Endothelial cell of umbilical vein (primary cell): Measurements from ENCODE around the gene SLC26A4. TPM values are rescaled to one million over a fixed set of nuclear protein-coding genes. Genes with fewer than 3 reads are reported as not detected.

ENCODE experiments used
- BruUV-seq: library from RNA; stranded (reverse); fragments of 400-500 nt; replicated peaks from 2 replicates; lab custom pipeline; 2021; lab: Mats Ljungman, UMichigan
- CTCF ChIA-PET: fragments of 300-600, 350-600 bp; sonication (Branson Sonifier 250); formaldehyde crosslinking; loops from one replicate; lab custom pipeline; 2021; ENCODE audit warnings: antibody characterized with exemption, inconsistent platforms; lab: Charles Lee
- POLR2A ChIA-PET: fragments of 300-600, 350-600 bp; sonication (Branson Sonifier 250); formaldehyde crosslinking; loops from one replicate; lab custom pipeline; 2021; ENCODE audit warnings: antibody characterized with exemption, inconsistent platforms; lab: Charles Lee
- DNase-seq: peaks from one replicate; pipeline ENCODE4 v3.0.0-alpha.2; 2011; ENCODE audit warnings: low read depth, low spot score
- FAIRE-seq: peaks from 2 replicates; lab custom pipeline; 2011; peaks lifted over from hg19 to GRCh38; lab: Jason Lieb, UNC
- H2AFZ ChIP-seq: 2 replicates; pipeline ENCODE4 v1.6.0; 2012; ENCODE audit warnings: low read depth, low read length, control low read depth, inconsistent platforms
- H3K27ac ChIP-seq: 2 replicates; pipeline ENCODE4 v1.5.1; 2011; ENCODE audit warnings: low read depth, mild to moderate bottlenecking, control low read depth, low read length, moderate library complexity; ENCODE audit not compliant: insufficient read depth
- H3K27me3 ChIP-seq, 2 experiments: 2 replicates each; pipeline versions ENCODE4 v1.6.0 to v1.6.1; 2011; ENCODE audit warnings: low read length in 2 of 2, mixed read lengths in 1 of 2; ENCODE audit not compliant: control insufficient read depth in 2 of 2, insufficient read depth in 2 of 2
- H3K36me3 ChIP-seq, 2 experiments: 2 replicates in 1 of 2; 3 replicates in 1 of 2; pipeline ENCODE4 v1.5.1; 2011; ENCODE audit warnings: low read length in 2 of 2, mild to moderate bottlenecking in 1 of 2, moderate library complexity in 1 of 2; ENCODE audit not compliant: control insufficient read depth in 2 of 2, insufficient read depth in 2 of 2; ENCODE audit errors: extremely low read depth in 1 of 2
- H3K4me1 ChIP-seq: 3 replicates; pipeline ENCODE4 v1.5.1; 2011; ENCODE audit warnings: mild to moderate bottlenecking, low read length; ENCODE audit not compliant: control insufficient read depth, insufficient read depth; ENCODE audit errors: extremely low read depth
- H3K4me2 ChIP-seq: 2 replicates; pipeline ENCODE4 v1.6.1; 2011; ENCODE audit warnings: low read length, control low read depth, mixed read lengths; ENCODE audit not compliant: insufficient read depth
- H3K4me3 ChIP-seq, 3 experiments: fragments of 200-600 bp in 1 of 3; sonication (generic), shearing (Covaris generic) in 1 of 3; replicated peaks in 1 of 3; 2 replicates each; pipeline ENCODE4 v1.5.1; 2011 to 2016; ENCODE audit warnings: control low read depth in 3 of 3, low read length in 3 of 3, mild to moderate bottlenecking in 2 of 3, inconsistent platforms in 1 of 3, low read depth in 1 of 3, moderate library complexity in 1 of 3; ENCODE audit not compliant: insufficient read depth in 1 of 3
- H3K79me2 ChIP-seq: 2 replicates; pipeline ENCODE4 v1.6.0; 2012; ENCODE audit warnings: low read length, inconsistent platforms; ENCODE audit not compliant: control insufficient read depth, insufficient read depth
- H3K9ac ChIP-seq: replicated peaks from 2 replicates; pipeline ENCODE3; 2011; ENCODE audit warnings: low read length, control low read depth; ENCODE audit not compliant: insufficient read depth; ENCODE audit errors: extremely low read depth
- H3K9me1 ChIP-seq: replicated peaks from 3 replicates; pipeline ENCODE4 v1.6.0; 2011; ENCODE audit warnings: mild to moderate bottlenecking, low read length; ENCODE audit not compliant: control insufficient read depth, insufficient read depth; ENCODE audit errors: extremely low read depth
- H3K9me3 ChIP-seq: replicated peaks from 2 replicates; pipeline ENCODE4 v1.5.1; 2012; ENCODE audit warnings: low read length, inconsistent platforms; ENCODE audit not compliant: control insufficient read depth, insufficient read depth
- H4K20me1 ChIP-seq: replicated peaks from 2 replicates; pipeline ENCODE3; 2011; ENCODE audit warnings: mild to moderate bottlenecking, low read length; ENCODE audit not compliant: control insufficient read depth, insufficient read depth; ENCODE audit errors: extremely low read depth
- CTCF ChIP-seq, 2 donors: IDR thresholded peaks; 1 replicate in 1 of 2; 2 replicates in 1 of 2; pipeline ENCODE4 v1.5.1; 2011; ENCODE audit warnings: low read length in 2 of 2, mild to moderate bottlenecking in 2 of 2, moderate library complexity in 2 of 2, control low read depth in 1 of 2, inconsistent platforms in 1 of 2, low read depth in 1 of 2; ENCODE audit not compliant: insufficient read depth in 1 of 2; ENCODE audit errors: extremely low read depth in 1 of 2
- EZH2 ChIP-seq: IDR thresholded peaks from 2 replicates; pipeline ENCODE4 v1.6.1; 2012; ENCODE audit warnings: borderline replicate concordance, low read depth, mild to moderate bottlenecking, moderate library complexity, low read length, inconsistent platforms; ENCODE audit not compliant: severe bottlenecking
- FOS ChIP-seq: IDR thresholded peaks from 2 replicates; pipeline ENCODE4 v1.6.1; 2011; ENCODE audit warnings: mild to moderate bottlenecking, low read length, moderate library complexity, borderline replicate concordance; ENCODE audit not compliant: insufficient read depth
- GATA2 ChIP-seq: IDR thresholded peaks from 2 replicates; pipeline ENCODE4 v1.7.0; 2011; ENCODE audit warnings: low read depth, mild to moderate bottlenecking, moderate library complexity, mixed read lengths, low read length; ENCODE audit not compliant: insufficient read length, insufficient read depth
- JUN ChIP-seq: IDR thresholded peaks from 2 replicates; pipeline ENCODE4 v1.6.1; 2011; ENCODE audit warnings: borderline replicate concordance, low read depth; ENCODE audit not compliant: insufficient read length, insufficient read depth
- MYC ChIP-seq: IDR thresholded peaks from one replicate; pipeline ENCODE4 v1.6.1; 2011; ENCODE audit warnings: mild to moderate bottlenecking, low read depth, low read length
- dilution Hi-C: fragments of 300-500 bp; cut with MboI; formaldehyde crosslinking; loops from one replicate; pipeline ENCODE4 v1.15.0; 2019; ENCODE audit warnings: low sequenced_read_pairs; ENCODE audit not compliant: extremely low pct_ligation_motif_present
- intact Hi-C: fragments of 100-400 bp; cut with micrococcal nuclease; formaldehyde crosslinking; loops from one replicate; pipeline ENCODE4 v1.10.0; 2022
- polyA plus RNA-seq, 4 experiments: library from polyadenylated mRNA; depleted of rRNA in 3 of 4; stranded (reverse) in 3 of 4; unstranded in 1 of 4; fragments of >200 nt; gene quantifications; 2 replicates each; pipeline versions ENCODE4 v1.2.1 to v1.2.3, GENCODE V29; 2011 to 2012; ENCODE audit warnings: missing spikeins in 1 of 4
- total RNA-seq: library from RNA; stranded (reverse); gene quantifications from 2 replicates; pipeline ENCODE4 v1.2.3, GENCODE V29; 2021

The SLC26A4 gene
- total and polyA plus RNA-seq, 2 donors (not counting 3 experiments of a cell fraction or from before 2014, with no cell fraction given), result 0.77 to 0.79 TPM

- ChIA-PET POLR2A (no interaction called here), CTCF (interaction anchor here (0.6 to 7.0 kb wide), 7 partner anchors 15 to 480 kb away, joined by 3 to 83 read pairs (median 13); partner anchors contain the start of gene CBLL1)
- no peak for FAIRE-seq
- no peak overlapping the region for H3K4me2 ChIP-seq
- H3K36me3 ChIP-seq, result no peaks in the 10 kb centered on the region
- peaks cover 12 to 17% of the 10 kb centered on the region in 2 experiments for H3K27me3 ChIP-seq
- H3K9me3 ChIP-seq, result no peaks in the 10 kb centered on the region
- no peaks in the 10 kb centered on the region for H3K9me1 ChIP-seq
- no peak overlapping the region for H3K27ac ChIP-seq
- intact Hi-C loops (loop anchor here (5.0 to 10.0 kb wide), 3 partner anchors 106 to 526 kb away; partner anchors contain the start of genes COG5 and DUS4L), dilution Hi-C loops (no loop called here)
- H3K79me2 ChIP-seq, result no peaks in the 10 kb centered on the region
- BruUV-seq, result no TSS peak
- TF ChIP-seq CTCF (IDR thresholded peaks at IDR 0.05; ENCODE audit: extremely low read depth in 1 of 2, insufficient read depth in 1 of 2, low read depth in 1 of 2, low read length in 2 of 2) (no peak), JUN (no peak), FOS (no peak), GATA2 (no peak), MYC (no peak), EZH2 (no peak)
- no peaks in the 10 kb centered on the region for H4K20me1 ChIP-seq
- H3K4me3 ChIP-seq, result no peak overlapping the region
- H2AFZ ChIP-seq, result no peak overlapping the region
- DNase-seq, result no peak
- no peaks in the 10 kb centered on the region for H3K4me1 ChIP-seq
- H3K9ac ChIP-seq, result no peak overlapping the region
Measured at GRCh38 chr7:107728276-107728675, 67.6 kb downstream of the SLC26A4 start.
